ENCODE results near the gene GOLPH3L. TPM values are rescaled to one million over a fixed set of nuclear protein-coding genes. Genes with fewer than 3 reads are reported as not detected.

Gene GOLPH3L
- total and polyA plus RNA-seq, 2 of the 13 experiments (the other 11 are each of a cell fraction or from before 2014, with no cell fraction given): 8.2 to 12.8 TPM

DNA sequence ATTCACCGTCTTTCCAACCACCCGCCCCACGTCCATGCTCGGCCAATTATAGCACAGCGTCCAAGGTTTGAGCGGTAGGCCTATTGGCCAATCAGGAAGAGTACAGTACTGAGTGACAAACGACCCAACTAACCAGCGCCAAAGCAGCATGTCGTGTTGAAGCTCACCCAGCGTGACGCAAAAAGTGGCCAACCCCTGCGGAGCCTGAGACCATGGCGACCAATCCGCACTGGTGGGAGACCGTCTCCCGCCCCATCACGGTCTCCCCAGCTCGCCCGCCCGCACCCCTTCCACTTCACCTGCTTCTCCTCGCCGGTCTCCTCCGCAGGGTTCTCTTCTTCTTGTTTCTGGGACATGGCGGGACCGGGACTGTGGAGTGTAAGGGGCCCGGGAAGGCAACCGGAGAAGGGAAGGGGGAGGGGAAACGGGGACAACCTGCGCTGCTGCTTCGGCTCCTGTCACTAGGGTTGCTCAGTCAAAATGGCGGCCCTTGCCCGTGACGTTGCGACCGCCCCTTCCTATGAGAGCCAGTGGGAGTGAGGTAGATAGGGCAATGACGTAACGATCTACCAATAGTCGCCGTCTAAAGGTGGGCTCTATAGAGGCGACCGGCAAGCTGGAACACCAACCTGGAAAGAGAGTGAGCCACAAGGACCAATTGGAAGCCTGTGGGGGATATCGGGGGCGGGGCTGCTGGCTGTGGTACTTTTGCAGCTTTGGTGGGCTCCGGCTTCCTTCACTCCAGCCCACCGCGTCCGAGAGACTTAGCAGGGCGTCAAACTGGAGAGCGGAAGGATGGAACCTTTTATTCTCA, 67.6 kb downstream of the GOLPH3L start, which contains the start of gene ENSA (continued):
- TF ChIP-seq ZNF557 (CRISPR knock-in tag; IDR thresholded peaks at IDR 0.05) (no peak), NR2F2 (IDR thresholded peaks at IDR 0.05; ENCODE audit: borderline replicate concordance, low read depth) (no peak), ATF7-NPFF (CRISPR knock-in tag; IDR thresholded peaks at IDR 0.05; ENCODE audit: low read depth) (no peak; the same call in 1 of the 2 replicates), ZNF251 (CRISPR knock-in tag; IDR thresholded peaks at IDR 0.05) (no peak), ZSCAN22 (CRISPR knock-in tag; IDR thresholded peaks at IDR 0.05) (no peak), PLRG1 (conservative IDR thresholded peaks at IDR 0.05) (no peak), TCF7L2 (IDR thresholded peaks at IDR 0.05; ENCODE audit: low read depth, low read length) (no peak)
- TF ChIP-seq, protein P1, sequence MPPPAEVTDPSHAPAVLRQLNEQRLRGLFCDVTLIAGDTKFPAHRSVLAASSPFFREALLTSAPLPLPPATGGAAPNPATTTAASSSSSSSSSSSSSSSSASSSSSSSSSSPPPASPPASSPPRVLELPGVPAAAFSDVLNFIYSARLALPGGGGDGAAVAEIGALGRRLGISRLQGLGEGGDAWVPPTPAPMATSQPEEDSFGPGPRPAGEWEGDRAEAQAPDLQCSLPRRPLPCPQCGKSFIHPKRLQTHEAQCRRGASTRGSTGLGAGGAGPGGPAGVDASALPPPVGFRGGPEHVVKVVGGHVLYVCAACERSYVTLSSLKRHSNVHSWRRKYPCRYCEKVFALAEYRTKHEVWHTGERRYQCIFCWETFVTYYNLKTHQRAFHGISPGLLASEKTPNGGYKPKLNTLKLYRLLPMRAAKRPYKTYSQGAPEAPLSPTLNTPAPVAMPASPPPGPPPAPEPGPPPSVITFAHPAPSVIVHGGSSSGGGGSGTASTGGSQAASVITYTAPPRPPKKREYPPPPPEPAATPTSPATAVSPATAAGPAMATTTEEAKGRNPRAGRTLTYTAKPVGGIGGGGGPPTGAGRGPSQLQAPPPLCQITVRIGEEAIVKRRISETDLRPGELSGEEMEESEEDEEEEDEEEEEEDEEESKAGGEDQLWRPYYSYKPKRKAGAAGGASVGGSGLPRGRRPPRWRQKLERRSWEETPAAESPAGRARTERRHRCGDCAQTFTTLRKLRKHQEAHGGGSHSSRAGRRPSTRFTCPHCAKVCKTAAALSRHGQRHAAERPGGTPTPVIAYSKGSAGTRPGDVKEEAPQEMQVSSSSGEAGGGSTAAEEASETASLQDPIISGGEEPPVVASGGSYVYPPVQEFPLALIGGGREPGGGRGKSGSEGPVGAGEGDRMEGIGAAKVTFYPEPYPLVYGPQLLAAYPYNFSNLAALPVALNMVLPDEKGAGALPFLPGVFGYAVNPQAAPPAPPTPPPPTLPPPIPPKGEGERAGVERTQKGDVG (CRISPR knock-in tag; IDR thresholded peaks at IDR 0.05; ENCODE audit: borderline replicate concordance): no peak
- TF ChIP-seq, protein P2, sequence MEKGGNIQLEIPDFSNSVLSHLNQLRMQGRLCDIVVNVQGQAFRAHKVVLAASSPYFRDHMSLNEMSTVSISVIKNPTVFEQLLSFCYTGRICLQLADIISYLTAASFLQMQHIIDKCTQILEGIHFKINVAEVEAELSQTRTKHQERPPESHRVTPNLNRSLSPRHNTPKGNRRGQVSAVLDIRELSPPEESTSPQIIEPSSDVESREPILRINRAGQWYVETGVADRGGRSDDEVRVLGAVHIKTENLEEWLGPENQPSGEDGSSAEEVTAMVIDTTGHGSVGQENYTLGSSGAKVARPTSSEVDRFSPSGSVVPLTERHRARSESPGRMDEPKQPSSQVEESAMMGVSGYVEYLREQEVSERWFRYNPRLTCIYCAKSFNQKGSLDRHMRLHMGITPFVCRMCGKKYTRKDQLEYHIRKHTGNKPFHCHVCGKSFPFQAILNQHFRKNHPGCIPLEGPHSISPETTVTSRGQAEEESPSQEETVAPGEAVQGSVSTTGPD (CRISPR knock-in tag; IDR thresholded peaks at IDR 0.05): no peak
- TF ChIP-seq, protein P3, sequence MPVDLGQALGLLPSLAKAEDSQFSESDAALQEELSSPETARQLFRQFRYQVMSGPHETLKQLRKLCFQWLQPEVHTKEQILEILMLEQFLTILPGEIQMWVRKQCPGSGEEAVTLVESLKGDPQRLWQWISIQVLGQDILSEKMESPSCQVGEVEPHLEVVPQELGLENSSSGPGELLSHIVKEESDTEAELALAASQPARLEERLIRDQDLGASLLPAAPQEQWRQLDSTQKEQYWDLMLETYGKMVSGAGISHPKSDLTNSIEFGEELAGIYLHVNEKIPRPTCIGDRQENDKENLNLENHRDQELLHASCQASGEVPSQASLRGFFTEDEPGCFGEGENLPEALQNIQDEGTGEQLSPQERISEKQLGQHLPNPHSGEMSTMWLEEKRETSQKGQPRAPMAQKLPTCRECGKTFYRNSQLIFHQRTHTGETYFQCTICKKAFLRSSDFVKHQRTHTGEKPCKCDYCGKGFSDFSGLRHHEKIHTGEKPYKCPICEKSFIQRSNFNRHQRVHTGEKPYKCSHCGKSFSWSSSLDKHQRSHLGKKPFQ (CRISPR knock-in tag; IDR thresholded peaks at IDR 0.05; ENCODE audit: insufficient replicate concordance): peak; percentile 7
- TF ChIP-seq, protein P4, sequence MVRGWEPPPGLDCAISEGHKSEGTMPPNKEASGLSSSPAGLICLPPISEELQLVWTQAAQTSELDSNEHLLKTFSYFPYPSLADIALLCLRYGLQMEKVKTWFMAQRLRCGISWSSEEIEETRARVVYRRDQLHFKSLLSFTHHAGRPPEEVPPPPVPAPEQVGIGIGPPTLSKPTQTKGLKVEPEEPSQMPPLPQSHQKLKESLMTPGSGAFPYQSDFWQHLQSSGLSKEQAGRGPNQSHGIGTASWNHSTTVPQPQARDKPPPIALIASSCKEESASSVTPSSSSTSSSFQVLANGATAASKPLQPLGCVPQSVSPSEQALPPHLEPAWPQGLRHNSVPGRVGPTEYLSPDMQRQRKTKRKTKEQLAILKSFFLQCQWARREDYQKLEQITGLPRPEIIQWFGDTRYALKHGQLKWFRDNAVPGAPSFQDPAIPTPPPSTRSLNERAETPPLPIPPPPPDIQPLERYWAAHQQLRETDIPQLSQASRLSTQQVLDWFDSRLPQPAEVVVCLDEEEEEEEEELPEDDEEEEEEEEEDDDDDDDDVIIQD (CRISPR knock-in tag; IDR thresholded peaks at IDR 0.05; ENCODE audit: low read depth): no peak
- TF ChIP-seq, protein P5, sequence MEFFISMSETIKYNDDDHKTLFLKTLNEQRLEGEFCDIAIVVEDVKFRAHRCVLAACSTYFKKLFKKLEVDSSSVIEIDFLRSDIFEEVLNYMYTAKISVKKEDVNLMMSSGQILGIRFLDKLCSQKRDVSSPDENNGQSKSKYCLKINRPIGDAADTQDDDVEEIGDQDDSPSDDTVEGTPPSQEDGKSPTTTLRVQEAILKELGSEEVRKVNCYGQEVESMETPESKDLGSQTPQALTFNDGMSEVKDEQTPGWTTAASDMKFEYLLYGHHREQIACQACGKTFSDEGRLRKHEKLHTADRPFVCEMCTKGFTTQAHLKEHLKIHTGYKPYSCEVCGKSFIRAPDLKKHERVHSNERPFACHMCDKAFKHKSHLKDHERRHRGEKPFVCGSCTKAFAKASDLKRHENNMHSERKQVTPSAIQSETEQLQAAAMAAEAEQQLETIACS (CRISPR knock-in tag; IDR thresholded peaks at IDR 0.05): no peak
